Measurements from ENCODE around the gene SRMS.

GRCh38 chr20:63564036-63564810 lies 16.7 kb upstream of the SRMS start:
- TF ChIP-seq, protein P1, sequence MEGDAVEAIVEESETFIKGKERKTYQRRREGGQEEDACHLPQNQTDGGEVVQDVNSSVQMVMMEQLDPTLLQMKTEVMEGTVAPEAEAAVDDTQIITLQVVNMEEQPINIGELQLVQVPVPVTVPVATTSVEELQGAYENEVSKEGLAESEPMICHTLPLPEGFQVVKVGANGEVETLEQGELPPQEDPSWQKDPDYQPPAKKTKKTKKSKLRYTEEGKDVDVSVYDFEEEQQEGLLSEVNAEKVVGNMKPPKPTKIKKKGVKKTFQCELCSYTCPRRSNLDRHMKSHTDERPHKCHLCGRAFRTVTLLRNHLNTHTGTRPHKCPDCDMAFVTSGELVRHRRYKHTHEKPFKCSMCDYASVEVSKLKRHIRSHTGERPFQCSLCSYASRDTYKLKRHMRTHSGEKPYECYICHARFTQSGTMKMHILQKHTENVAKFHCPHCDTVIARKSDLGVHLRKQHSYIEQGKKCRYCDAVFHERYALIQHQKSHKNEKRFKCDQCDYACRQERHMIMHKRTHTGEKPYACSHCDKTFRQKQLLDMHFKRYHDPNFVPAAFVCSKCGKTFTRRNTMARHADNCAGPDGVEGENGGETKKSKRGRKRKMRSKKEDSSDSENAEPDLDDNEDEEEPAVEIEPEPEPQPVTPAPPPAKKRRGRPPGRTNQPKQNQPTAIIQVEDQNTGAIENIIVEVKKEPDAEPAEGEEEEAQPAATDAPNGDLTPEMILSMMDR (IDR thresholded peaks at IDR 0.05; ENCODE audit: poor library complexity, severe bottlenecking), result no peak
- TF ChIP-seq RAD21 (conservative IDR thresholded peaks at IDR 0.05) (no peak), EZH2 (IDR thresholded peaks at IDR 0.05; ENCODE audit: borderline replicate concordance, insufficient read depth, low read length, poor library complexity, severe bottlenecking) (no peak), TAF1 (IDR thresholded peaks at IDR 0.05; ENCODE audit: low read depth) (no peak), EP300 (conservative IDR thresholded peaks at IDR 0.05; ENCODE audit: poor library complexity, severe bottlenecking) (no peak), SMC3 (conservative IDR thresholded peaks at IDR 0.05; ENCODE audit: poor library complexity) (no peak)
- TF ChIP-seq, protein P2, sequence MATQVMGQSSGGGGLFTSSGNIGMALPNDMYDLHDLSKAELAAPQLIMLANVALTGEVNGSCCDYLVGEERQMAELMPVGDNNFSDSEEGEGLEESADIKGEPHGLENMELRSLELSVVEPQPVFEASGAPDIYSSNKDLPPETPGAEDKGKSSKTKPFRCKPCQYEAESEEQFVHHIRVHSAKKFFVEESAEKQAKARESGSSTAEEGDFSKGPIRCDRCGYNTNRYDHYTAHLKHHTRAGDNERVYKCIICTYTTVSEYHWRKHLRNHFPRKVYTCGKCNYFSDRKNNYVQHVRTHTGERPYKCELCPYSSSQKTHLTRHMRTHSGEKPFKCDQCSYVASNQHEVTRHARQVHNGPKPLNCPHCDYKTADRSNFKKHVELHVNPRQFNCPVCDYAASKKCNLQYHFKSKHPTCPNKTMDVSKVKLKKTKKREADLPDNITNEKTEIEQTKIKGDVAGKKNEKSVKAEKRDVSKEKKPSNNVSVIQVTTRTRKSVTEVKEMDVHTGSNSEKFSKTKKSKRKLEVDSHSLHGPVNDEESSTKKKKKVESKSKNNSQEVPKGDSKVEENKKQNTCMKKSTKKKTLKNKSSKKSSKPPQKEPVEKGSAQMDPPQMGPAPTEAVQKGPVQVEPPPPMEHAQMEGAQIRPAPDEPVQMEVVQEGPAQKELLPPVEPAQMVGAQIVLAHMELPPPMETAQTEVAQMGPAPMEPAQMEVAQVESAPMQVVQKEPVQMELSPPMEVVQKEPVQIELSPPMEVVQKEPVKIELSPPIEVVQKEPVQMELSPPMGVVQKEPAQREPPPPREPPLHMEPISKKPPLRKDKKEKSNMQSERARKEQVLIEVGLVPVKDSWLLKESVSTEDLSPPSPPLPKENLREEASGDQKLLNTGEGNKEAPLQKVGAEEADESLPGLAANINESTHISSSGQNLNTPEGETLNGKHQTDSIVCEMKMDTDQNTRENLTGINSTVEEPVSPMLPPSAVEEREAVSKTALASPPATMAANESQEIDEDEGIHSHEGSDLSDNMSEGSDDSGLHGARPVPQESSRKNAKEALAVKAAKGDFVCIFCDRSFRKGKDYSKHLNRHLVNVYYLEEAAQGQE (IDR thresholded peaks at IDR 0.05; ENCODE audit: borderline replicate concordance), result no peak

Measured in neural cell (in vitro differentiated cells).